ENCODE data around the gene SLC17A5.
"Not testable (repeated sequence)": the region's sequence is repeated elsewhere in the genome, so short reads cannot be mapped to it uniquely, and the experiment has no call there.

The SLC17A5 gene

GRCh38 chr6:73666393-73666792 lies 12.6 kb upstream of the SLC17A5 start:
- no peak for DNase-seq (ENCODE audit: low spot score)

- no peak for DNase-seq (ENCODE audit: low spot score)
Measured at GRCh38 chr6:73665686-73666319, 12.0 kb upstream of the SLC17A5 start.

- DNase-seq (ENCODE audit: low spot score): no peak
Measured at GRCh38 chr6:73664701-73665100, 10.9 kb upstream of the SLC17A5 start.

DNA sequence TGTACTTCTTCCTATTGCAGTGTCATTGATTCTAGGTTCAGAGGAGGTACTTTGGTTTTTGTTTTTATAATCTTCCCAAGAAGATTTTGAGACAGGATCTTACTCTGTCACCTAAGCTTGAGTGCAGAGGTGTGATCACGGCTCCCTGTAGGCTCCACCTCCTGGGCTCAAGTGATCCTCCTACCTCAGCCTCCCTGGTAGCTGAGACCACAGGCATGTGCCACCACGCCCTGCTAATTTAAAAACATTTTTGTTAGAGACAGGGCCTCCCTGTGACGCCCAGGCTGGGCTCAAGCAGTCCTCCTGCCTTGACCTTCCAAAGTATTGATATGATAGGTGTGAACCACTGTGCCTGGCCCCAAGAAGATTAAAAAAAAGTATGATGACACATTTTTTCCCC lies 3.4 kb upstream of the SLC17A5 start:
- no peak for DNase-seq (ENCODE audit: low spot score)

DNA sequence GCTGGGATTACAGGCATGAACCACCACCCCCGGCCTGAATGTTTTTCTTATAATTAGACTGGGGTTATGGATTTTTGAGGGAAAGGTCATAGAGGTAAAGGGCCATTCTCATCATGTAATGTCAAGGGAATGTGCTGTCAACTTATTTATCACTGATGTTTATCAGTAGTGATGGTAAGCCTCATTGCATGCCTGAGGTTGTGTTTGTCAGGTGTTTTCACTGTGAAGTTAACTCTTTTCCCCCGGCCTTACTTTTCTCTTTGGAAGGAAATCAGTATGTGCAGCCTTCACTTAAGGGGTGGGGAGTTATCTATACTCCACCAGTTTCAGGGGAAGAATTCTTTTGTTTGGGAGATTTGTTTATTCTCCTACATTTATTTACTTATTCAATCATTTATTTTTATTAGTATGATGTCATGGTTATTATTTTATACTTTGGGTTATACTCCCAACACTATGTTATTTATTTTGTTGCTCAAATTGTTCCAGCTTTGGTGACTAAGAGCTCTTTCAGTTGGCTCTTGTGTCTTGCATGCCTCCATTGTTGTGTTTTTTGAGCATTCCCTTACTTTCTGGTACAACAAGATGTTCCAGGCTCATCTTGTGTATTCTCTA lies 2.8 kb upstream of the SLC17A5 start:
- DNase-seq (ENCODE audit: low spot score): no peak

DNA sequence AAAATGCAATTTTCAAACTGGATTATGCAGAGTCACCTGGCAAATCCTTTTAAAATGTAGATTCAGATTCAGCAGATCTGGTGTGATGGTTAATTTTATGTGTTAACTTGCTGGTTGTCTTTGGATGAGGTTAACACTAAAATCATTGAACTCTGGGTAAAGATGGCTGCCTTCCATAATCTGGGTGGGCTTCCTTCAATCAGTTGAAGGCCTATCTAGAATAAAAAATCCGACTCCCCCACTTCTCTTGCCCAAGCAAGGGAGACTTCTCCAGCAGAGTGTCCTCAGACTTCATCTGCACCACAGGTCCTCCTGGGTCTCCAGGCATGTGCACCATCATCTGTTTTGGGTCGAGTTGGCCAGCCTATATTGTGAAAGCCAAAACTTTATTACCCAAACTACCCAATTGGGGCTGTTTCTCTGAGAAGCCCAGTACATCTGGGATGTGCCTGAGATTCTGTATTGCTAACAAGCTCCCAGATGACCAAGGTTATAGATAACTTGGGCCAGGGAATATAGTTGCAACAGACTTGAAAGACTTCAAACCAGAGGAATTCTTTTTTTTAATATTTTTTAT lies 1.6 kb upstream of the SLC17A5 start:
- no peak for DNase-seq (ENCODE audit: low spot score)

DNA sequence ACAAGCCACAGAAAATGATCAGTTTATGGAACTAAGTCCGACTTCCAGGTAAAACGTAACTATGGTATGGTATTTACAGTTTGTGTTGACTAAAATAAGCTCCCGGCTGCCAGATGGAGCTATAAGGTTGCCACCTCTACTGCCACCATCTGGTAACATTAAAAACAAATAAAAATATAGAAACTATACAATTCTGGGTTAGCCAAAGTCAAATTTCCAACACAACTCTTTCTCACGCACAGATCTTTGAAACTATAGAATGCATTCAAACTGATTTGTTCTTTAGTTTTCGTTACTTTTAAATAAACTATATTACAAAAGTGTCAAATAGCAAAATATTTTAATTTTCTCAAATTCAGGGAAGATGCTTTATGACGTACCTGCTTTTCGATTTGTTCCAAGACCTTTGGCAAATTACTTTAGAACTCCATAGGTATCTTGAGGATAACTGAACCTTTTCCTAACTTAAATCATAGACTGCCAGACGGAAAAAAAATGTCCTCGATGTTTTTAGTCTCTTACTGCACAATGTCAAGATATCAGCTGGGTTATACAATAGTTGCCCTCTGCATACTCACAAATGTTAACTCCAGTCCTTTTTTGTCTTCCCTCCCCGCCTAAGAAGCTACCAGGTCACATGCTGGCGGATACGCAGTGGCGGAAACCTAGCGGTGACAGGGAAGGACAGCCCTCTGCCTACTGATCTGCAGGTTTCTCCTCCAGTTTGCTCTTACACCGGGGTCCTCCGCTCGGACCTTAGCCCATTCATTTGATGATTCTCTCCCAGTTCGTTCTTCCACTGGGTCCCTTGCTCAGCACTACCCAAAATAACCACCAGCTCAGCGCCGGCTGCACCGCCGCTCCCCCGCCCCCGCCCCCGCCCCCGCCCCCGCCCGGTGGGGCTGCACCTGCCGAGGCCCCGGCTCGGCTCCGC lies 888 bp downstream of the SLC17A5 start:
- DNase-seq (ENCODE audit: low spot score): peak; percentile 74

GRCh38 chr6:73649783-73650182 lies 4.0 kb downstream of the SLC17A5 start:
- no peak for DNase-seq (ENCODE audit: low spot score)

DNA sequence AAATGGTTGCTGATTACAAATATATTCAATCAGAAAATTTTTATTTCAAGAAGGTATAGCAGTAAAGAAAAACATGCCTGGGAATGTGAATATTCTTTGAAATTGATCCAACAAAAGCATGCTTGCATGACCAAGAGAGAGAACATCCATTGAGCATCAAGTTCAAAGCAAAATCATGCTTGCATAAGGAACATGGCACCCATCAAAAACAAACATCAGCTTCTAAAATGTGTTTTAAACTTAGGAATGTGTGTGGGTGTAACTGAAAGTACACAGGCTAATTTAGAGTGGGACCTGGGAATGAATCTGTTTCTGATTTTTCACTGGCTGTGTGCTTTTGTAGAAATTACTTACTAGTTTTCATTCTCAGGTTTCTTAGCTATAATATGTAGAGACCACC lies 5.6 kb downstream of the SLC17A5 start:
- no peak for DNase-seq (ENCODE audit: low spot score)

GRCh38 chr6:73644941-73645591 lies 8.7 kb downstream of the SLC17A5 start:
- no peak for DNase-seq (ENCODE audit: low spot score)

GRCh38 chr6:73644030-73644429 lies 9.8 kb downstream of the SLC17A5 start:
- DNase-seq (ENCODE audit: low spot score): no peak

- DNase-seq (ENCODE audit: low spot score): no peak
Measured at GRCh38 chr6:73642530-73642929, 11.3 kb downstream of the SLC17A5 start.

- no peak for DNase-seq (ENCODE audit: low spot score)
Measured at GRCh38 chr6:73640179-73640750, 13.5 kb downstream of the SLC17A5 start.

- no peak for DNase-seq (ENCODE audit: low spot score)
Measured at GRCh38 chr6:73639040-73639439, 14.8 kb downstream of the SLC17A5 start.

DNA sequence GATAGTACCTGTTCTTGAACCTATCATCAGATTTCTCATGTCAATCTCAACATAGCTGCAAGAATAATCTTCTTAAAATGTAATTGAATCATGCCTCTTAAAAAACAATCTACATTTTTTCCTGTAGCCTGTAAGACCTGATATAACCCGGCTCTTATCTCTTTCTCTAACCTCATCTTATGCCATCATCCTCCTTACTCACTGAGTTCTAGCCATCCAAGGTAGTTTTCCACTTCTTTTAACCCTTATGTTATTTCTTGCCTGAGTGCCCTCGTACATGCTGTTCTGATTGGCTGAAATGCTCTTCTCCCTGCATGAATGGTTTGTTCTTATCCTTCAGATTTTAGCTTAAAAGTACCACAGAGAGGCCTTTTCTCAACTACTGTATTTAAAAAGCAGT lies 16.4 kb downstream of the SLC17A5 start:
- DNase-seq (ENCODE audit: low spot score): no peak

GRCh38 chr6:73636048-73636447 lies 17.7 kb downstream of the SLC17A5 start:
- DNase-seq (ENCODE audit: low spot score): no peak

DNA sequence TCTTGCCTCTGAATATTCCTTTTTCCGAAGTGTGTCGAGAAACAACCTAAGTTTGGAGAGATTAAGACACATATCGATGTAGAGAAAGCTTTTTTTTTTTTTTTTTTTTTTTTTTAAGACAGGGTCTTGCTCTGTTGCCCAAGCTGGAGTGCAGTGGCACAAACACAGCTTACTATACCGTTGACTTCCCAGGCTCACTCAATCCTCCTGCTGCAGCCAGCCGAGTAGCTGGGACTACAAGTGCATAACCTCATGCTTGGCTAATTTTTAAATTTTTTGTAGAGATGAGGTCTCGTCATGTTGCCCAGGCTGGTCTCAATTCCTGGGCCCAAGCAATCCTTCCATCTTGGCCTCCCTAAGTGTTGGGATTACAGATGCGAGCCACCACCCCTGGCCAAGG lies 21.4 kb downstream of the SLC17A5 start:
- DNase-seq (ENCODE audit: low spot score): no peak

DNA sequence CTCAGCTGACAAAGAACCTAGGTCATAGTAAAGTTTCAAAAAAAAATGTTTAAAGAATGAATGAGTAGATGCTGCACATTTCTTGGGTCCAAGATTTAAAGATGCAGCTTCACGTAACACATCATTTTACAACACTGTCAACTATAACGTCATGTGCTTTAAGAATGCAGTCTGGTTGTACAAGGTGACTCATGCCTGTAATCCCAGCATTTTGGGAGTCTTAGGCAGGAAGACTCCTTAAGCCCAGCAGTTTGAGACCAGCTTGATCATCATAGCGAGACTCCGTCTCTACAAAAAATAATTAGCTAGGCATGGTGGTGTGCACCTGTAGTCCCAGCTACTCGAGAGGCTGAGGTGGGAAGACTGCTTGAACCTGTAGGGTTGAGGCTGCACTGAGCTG lies 21.9 kb downstream of the SLC17A5 start:
- DNase-seq (ENCODE audit: low spot score): no peak

DNA sequence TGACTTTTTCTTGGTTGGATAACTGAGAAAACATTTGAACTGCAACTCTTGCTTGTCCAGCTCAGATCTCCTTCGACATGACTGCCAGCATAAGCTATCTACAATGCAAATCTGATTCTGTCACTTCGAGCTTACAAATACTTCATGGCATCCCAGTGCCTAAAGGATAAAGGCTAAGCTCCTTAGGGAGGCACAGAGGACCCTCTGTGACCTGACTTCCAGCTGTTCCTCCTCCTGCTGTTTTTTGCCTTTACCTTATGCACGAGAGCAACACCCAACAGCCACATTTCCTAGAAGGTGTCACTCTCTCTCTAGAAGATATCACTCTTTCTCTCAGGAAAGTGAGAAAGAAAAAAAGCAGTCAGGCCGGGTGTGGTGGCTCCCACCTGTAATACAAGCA lies 23.4 kb downstream of the SLC17A5 start:
- no peak for DNase-seq (ENCODE audit: low spot score)

GRCh38 chr6:73624896-73625295 lies 28.9 kb downstream of the SLC17A5 start:
- no peak for DNase-seq (ENCODE audit: low spot score)

GRCh38 chr6:73623480-73623879 lies 30.3 kb downstream of the SLC17A5 start:
- DNase-seq (ENCODE audit: low spot score): not testable (repeated sequence)

GRCh38 chr6:73618082-73618481 lies 35.7 kb downstream of the SLC17A5 start:
- not testable (repeated sequence) for DNase-seq (ENCODE audit: low spot score)
